ENCODE measurements around the gene COX11.

- TF ChIP-seq SMAD4 (CRISPR knock-in tag; IDR thresholded peaks at IDR 0.05) (no peak), ATF2 (CRISPR knock-in tag; IDR thresholded peaks at IDR 0.05; ENCODE audit: borderline replicate concordance, low read depth) (no peak), IRF2 (CRISPR knock-in tag; IDR thresholded peaks at IDR 0.05; ENCODE audit: borderline replicate concordance, low read depth) (no peak), CBFB (CRISPR knock-in tag; IDR thresholded peaks at IDR 0.05; ENCODE audit: low read depth) (no peak), ZNF121 (CRISPR knock-in tag; IDR thresholded peaks at IDR 0.05) (no peak), MAX (CRISPR knock-in tag; IDR thresholded peaks at IDR 0.05) (no peak), ZNF423 (CRISPR knock-in tag; IDR thresholded peaks at IDR 0.05) (no peak)
- TF ChIP-seq, protein P1, sequence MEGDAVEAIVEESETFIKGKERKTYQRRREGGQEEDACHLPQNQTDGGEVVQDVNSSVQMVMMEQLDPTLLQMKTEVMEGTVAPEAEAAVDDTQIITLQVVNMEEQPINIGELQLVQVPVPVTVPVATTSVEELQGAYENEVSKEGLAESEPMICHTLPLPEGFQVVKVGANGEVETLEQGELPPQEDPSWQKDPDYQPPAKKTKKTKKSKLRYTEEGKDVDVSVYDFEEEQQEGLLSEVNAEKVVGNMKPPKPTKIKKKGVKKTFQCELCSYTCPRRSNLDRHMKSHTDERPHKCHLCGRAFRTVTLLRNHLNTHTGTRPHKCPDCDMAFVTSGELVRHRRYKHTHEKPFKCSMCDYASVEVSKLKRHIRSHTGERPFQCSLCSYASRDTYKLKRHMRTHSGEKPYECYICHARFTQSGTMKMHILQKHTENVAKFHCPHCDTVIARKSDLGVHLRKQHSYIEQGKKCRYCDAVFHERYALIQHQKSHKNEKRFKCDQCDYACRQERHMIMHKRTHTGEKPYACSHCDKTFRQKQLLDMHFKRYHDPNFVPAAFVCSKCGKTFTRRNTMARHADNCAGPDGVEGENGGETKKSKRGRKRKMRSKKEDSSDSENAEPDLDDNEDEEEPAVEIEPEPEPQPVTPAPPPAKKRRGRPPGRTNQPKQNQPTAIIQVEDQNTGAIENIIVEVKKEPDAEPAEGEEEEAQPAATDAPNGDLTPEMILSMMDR (IDR thresholded peaks at IDR 0.05) = no peak
- TF ChIP-seq, protein P2, sequence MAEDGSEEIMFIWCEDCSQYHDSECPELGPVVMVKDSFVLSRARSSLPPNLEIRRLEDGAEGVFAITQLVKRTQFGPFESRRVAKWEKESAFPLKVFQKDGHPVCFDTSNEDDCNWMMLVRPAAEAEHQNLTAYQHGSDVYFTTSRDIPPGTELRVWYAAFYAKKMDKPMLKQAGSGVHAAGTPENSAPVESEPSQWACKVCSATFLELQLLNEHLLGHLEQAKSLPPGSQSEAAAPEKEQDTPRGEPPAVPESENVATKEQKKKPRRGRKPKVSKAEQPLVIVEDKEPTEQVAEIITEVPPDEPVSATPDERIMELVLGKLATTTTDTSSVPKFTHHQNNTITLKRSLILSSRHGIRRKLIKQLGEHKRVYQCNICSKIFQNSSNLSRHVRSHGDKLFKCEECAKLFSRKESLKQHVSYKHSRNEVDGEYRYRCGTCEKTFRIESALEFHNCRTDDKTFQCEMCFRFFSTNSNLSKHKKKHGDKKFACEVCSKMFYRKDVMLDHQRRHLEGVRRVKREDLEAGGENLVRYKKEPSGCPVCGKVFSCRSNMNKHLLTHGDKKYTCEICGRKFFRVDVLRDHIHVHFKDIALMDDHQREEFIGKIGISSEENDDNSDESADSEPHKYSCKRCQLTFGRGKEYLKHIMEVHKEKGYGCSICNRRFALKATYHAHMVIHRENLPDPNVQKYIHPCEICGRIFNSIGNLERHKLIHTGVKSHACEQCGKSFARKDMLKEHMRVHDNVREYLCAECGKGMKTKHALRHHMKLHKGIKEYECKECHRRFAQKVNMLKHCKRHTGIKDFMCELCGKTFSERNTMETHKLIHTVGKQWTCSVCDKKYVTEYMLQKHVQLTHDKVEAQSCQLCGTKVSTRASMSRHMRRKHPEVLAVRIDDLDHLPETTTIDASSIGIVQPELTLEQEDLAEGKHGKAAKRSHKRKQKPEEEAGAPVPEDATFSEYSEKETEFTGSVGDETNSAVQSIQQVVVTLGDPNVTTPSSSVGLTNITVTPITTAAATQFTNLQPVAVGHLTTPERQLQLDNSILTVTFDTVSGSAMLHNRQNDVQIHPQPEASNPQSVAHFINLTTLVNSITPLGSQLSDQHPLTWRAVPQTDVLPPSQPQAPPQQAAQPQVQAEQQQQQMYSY (CRISPR knock-in tag; IDR thresholded peaks at IDR 0.05) = no peak
Measured at GRCh38 chr17:54980375-54980774, 11.9 kb upstream of the COX11 start.
